Hippocampal formation (tissue), 2 donors: ENCODE measurements around the gene TMEM255B.

Experiments
- DNase-seq, 2 donors: peaks; one replicate each; lab custom pipeline; 2025; lab: John Stamatoyannopoulos, UW

Gene TMEM255B

DNA sequence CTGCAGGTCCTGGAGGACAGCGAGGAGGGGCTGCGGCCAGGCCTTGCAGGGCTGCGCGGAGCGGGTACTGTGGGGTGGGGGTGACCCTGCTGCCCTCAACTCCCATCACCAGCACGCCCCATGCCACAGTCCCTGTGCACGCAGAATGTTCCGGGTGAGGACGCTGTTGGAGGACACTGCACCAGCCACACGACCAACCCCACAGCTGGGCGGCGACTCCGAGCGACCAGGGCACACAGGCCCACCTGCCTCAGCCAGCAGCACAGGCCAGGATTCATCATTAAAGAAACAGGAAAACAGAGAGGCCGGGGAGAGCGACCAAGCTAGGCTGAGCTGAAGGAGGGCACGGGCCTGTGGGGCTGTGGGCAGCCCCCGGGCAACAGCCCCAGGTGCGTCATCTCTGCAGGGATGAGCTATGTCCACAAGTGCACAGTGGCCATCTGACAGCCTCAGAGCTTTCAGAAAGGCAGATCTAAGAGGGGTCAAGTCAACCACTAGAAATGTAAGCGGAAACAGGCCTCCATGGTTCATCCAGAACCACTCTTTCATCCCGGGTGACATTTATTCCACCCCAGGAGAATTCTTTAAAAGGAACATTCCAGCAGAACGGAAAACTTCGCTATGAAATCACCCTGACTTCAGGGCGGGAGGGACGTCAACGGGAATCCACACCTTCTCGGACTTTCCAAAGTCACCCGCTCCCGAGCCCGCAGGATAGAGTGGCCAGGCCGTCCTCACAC lies 103.3 kb downstream of the TMEM255B start:
- DNase-seq = no peak

DNA sequence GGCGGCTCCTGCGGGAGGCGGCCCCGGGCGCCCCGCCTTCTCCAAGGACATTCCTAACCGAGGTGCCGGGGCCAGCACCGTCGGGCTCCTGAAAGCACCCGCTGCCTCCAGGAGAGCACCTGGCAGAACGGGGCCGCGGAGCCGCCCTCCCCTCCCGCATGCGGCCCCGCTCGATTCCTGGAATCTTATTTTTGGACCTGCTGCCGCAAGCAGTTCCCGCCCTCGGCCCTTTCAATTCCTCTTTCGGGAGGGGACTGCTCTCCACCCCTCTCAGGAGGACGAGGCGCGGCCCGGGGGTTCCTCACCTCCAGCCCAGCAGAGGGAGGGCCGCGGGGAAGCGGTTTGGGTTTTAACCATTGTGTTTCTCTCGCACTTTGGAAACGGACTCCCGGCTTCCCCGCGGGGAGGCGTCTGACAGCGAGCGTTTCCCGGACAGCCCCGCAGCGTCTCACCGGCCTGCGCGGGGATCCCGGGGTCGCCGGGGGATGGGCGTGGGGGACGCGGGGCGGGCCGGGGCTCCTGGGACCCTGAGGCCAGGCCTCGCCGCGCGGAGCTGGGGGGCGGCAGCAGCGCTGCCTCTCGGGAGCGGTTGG lies 104.0 kb downstream of the TMEM255B start:
- no peak for DNase-seq

DNA sequence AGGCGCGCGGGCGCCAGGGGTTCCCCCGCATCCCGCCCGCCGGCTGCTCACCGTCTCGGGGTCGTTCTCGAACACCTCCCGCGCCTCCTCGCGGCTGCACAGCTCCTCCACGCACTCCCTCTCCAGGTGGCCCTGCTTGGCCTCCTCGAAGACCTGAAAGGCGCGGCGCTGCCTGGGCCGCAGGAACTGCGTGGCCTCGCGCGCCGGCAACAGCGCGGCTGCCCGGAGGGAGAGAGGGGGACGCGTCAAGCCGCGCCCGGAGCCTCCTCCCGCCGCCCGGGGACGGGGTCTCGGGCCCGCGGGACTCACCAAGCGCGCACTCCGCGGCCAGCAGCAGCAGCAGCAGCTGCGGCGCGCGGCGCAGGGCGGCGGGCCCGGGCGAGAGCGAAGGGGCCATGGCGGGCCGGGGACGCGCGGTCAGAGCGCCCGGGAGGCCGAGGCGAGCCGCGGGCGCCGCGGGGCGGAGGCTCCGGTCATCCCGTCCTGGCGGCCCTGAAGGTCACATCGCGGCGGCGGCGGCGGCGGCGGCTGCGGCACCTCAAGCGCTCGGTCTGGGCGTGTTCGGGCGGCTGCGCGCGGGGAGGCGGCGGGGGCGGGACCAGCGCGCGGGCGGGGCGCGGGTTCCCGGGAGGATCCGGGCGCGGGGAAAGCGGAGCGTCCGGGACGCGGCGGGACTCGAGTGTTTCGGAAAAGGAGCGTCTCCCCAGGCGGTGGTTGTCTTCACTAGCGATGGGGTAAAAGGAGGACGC lies 104.7 kb downstream of the TMEM255B start, which contains the start of gene GAS6:
TSS of gene GAS6 (minus strand) at position 553 of the 749 bp plus-strand sequence. CDS start at position 397, 156 bp downstream.
- peak in 1 of 2 donors; percentile 50 for DNase-seq

DNA sequence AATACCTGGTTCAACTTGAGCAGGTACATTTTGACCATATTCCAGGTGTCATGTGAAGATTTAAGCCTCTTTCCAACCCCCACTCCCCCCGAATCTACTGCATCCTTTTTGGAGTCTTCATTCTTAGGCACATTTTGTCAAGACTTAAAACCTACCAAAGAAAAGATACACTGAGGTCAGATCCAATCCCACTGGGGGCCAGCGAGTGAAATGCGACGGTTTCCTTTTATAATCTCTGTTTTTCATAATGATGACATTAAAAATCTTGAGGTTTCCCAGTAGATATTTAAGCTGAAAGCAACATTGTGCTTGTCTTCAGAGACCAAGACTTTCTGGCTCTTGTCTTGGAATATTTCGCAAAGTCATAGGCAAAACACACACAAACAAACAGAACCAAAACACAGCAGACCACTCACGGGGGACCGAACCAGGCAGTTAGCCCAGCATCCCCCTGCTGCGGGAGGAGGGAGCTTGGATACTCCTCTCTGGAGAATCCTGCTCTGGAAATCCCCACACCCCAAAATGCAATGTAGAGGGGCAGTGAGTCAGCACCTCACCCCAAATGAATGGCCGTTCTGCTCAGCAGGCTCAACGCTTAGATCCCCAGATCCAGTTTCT lies 105.4 kb downstream of the TMEM255B start:
- DNase-seq = no peak

DNA sequence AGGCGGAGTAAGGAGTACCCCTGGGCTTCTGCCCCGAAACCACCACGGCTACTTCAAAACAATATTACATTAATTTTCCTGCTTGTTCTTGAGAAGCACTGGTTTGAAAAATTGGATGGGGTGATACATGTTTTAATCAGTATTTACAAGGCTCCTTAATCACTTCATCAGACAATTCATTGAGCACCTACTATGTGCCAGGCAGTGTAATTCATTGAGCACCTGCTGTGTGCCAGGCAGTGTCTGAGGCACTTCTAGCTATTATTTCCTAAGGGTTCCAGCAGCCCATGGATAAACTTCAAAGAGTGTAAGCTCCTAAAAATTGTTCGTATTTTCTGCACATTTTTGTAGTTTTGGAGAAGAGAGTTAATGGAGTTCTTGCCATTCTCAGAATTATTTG lies 106.4 kb downstream of the TMEM255B start:
- no peak for DNase-seq
